SK-N-SH (cell line): ENCODE results near the gene RAMP2. TPM values are rescaled to one million over a fixed set of nuclear protein-coding genes. Genes with fewer than 3 reads are reported as not detected.

ENCODE experiments used
- CTCF ChIA-PET: fragments of 300-600, 350-600 bp; formaldehyde crosslinking; extraction: SDS; loops from one replicate; lab custom pipeline; 2021; lab: Yijun Ruan, JAX
- POLR2A ChIA-PET: fragments of 350-600 bp; sonication (Branson Sonifier 250); formaldehyde crosslinking; extraction: SDS; loops from one replicate; lab custom pipeline; 2020; ENCODE audit warnings: antibody characterized with exemption, inconsistent platforms; lab: Yijun Ruan, JAX
- DNase-seq: peaks from one replicate; pipeline ENCODE4 v3.0.0; 2012
- H2AFZ ChIP-seq: fragments of 200-600 bp; sonication (generic); 2 replicates; pipeline ENCODE4 v1.8.1; 2016; ENCODE audit warnings: antibody characterized with exemption, mild to moderate bottlenecking, low read depth
- H3F3A ChIP-seq: fragments of 200-600 bp; sonication (generic); replicated peaks from 2 replicates; pipeline ENCODE3; 2016; ENCODE audit warnings: antibody characterized with exemption, mild to moderate bottlenecking; ENCODE audit not compliant: insufficient read depth
- H3K27ac ChIP-seq, 2 experiments: fragments of 200-500 bp in 1 of 2; fragments of 200-600 bp in 1 of 2; sonication (Bioruptor generic) in 1 of 2; sonication (generic), shearing (Covaris generic) in 1 of 2; 2 replicates each; pipeline versions ENCODE4 v1.5.1 to v1.6.1; 2014 to 2016; ENCODE audit warnings: low read depth in 2 of 2, inconsistent platforms in 1 of 2, low read length in 1 of 2, mild to moderate bottlenecking in 1 of 2, mixed read lengths in 1 of 2
- H3K27me3 ChIP-seq: fragments of 200-600 bp; sonication (generic), shearing (Covaris generic); 2 replicates; pipeline ENCODE4 v1.6.1; 2016; ENCODE audit warnings: mixed run types; ENCODE audit not compliant: insufficient read depth
- H3K36me3 ChIP-seq, 2 experiments: fragments of 200-500 bp in 1 of 2; fragments of 200-600 bp in 1 of 2; sonication (Bioruptor generic) in 1 of 2; sonication (generic) in 1 of 2; replicated peaks in 1 of 2; 2 replicates each; pipeline versions ENCODE3 to v1.5.1; 2014 to 2016; ENCODE audit warnings: low read length in 1 of 2, mild to moderate bottlenecking in 1 of 2; ENCODE audit not compliant: insufficient read depth in 2 of 2, control insufficient read depth in 1 of 2
- H3K4me1 ChIP-seq, 2 experiments: fragments of 200-500 bp in 1 of 2; fragments of 200-600 bp in 1 of 2; sonication (Bioruptor generic) in 1 of 2; sonication (generic), shearing (Covaris generic) in 1 of 2; 2 replicates each; pipeline versions ENCODE4 v1.5.1 to v1.6.1; 2014 to 2016; ENCODE audit warnings: low read depth in 1 of 2, low read length in 1 of 2, mixed run types in 1 of 2; ENCODE audit not compliant: insufficient read depth in 2 of 2, control insufficient read depth in 1 of 2
- H3K4me2 ChIP-seq: fragments of 200-600 bp; sonication (generic), shearing (Covaris generic); 2 replicates; pipeline ENCODE4 v1.6.1; 2017; ENCODE audit warnings: mixed run types
- H3K4me3 ChIP-seq, 2 experiments: fragments of 200-500 bp in 1 of 2; fragments of 200-600 bp in 1 of 2; sonication (Bioruptor generic) in 1 of 2; sonication (generic), shearing (Covaris generic) in 1 of 2; 2 replicates each; pipeline versions ENCODE4 v1.5.1 to v1.8.1; 2014 to 2016; ENCODE audit warnings: low read depth in 2 of 2, inconsistent platforms in 1 of 2, low read length in 1 of 2, mild to moderate bottlenecking in 1 of 2, mixed read lengths in 1 of 2, moderate library complexity in 1 of 2
- H3K79me2 ChIP-seq: fragments of 200-600 bp; sonication (generic); 2 replicates; pipeline ENCODE4 v1.8.1; 2017; ENCODE audit warnings: mild to moderate bottlenecking; ENCODE audit not compliant: insufficient read depth
- H3K9ac ChIP-seq: fragments of 200-600 bp; sonication (generic); 2 replicates; pipeline ENCODE4 v1.6.1; 2017; ENCODE audit warnings: mixed run types
- H3K9me2 ChIP-seq: fragments of 200-600 bp; sonication (generic); 2 replicates; pipeline ENCODE4 v1.6.1; 2017; ENCODE audit warnings: mixed run types
- H3K9me3 ChIP-seq: fragments of 200-600 bp; sonication (generic); 2 replicates; pipeline ENCODE4 v1.6.1; 2017; ENCODE audit warnings: mixed run types, mild to moderate bottlenecking, moderate library complexity
- H4K20me1 ChIP-seq: fragments of 200-600 bp; sonication (generic); 2 replicates; pipeline ENCODE4 v1.6.1; 2017; ENCODE audit warnings: mild to moderate bottlenecking, mixed run types; ENCODE audit not compliant: insufficient read depth
- CHD2 ChIP-seq: fragments of 150-350 bp; IDR thresholded peaks from 2 replicates; pipeline ENCODE4 v1.6.1; 2018; ENCODE audit warnings: low read length; ENCODE audit not compliant: partially characterized antibody
- CTCF ChIP-seq: fragments of 200-600 bp; sonication (generic); IDR thresholded peaks from 2 replicates; pipeline ENCODE4 v1.6.1; 2017; ENCODE audit warnings: antibody characterized with exemption, mild to moderate bottlenecking, moderate library complexity
- FOSL2 ChIP-seq: IDR thresholded peaks from 2 replicates; pipeline ENCODE4 v1.4.0; 2012; ENCODE audit warnings: low read depth, mild to moderate bottlenecking, moderate library complexity, borderline replicate concordance
- GABPA ChIP-seq: IDR thresholded peaks from 2 replicates; pipeline ENCODE4 v1.4.0; 2012; ENCODE audit warnings: low read depth, mild to moderate bottlenecking
- GATA2 ChIP-seq: sonication (generic); formaldehyde crosslinking; IDR thresholded peaks from 2 replicates; pipeline ENCODE4 v1.5.0; 2020; ENCODE audit warnings: mild to moderate bottlenecking, missing genetic modification reagents
- MAX ChIP-seq: IDR thresholded peaks from 2 replicates; pipeline ENCODE4 v1.4.0; 2012; ENCODE audit warnings: low read depth
- MXI1 ChIP-seq: IDR thresholded peaks from 2 replicates; pipeline ENCODE4 v1.6.1; 2012; ENCODE audit warnings: mild to moderate bottlenecking, low read depth, low read length, improper control_type of control experiment
- NFIC ChIP-seq: IDR thresholded peaks from 2 replicates; pipeline ENCODE4 v1.4.0; 2012; ENCODE audit warnings: borderline replicate concordance
- POLR2AphosphoS5 ChIP-seq: IDR thresholded peaks from 2 replicates; pipeline ENCODE4 v1.6.1; 2012; ENCODE audit warnings: low read depth, low read length
- RAD21 ChIP-seq: IDR thresholded peaks from 2 replicates; pipeline ENCODE4 v1.6.1; 2012; ENCODE audit warnings: mild to moderate bottlenecking, low read length
- RCOR1 ChIP-seq: fragments of 150-350 bp; IDR thresholded peaks from 2 replicates; pipeline ENCODE4 v1.6.1; 2017; ENCODE audit warnings: antibody characterized with exemption, low read length
- RFX5 ChIP-seq: IDR thresholded peaks from 2 replicates; pipeline ENCODE4 v1.6.1; 2012; ENCODE audit warnings: mild to moderate bottlenecking, improper control_type of control experiment, low read length
- SMC3 ChIP-seq: IDR thresholded peaks from 2 replicates; pipeline ENCODE4 v1.6.1; 2012; ENCODE audit warnings: low read depth, low read length, improper control_type of control experiment
- TAF1 ChIP-seq: IDR thresholded peaks from 2 replicates; pipeline ENCODE4 v1.6.1; 2012; ENCODE audit warnings: low read depth, mild to moderate bottlenecking, low read length, moderate library complexity, borderline replicate concordance
- TEAD4 ChIP-seq: IDR thresholded peaks from 2 replicates; pipeline ENCODE4 v1.4.0; 2012; ENCODE audit warnings: mild to moderate bottlenecking, borderline replicate concordance; ENCODE audit not compliant: insufficient read depth
- YY1 ChIP-seq: IDR thresholded peaks from 2 replicates; pipeline ENCODE4 v1.4.0; 2012; ENCODE audit warnings: low read depth, mild to moderate bottlenecking
- ZBTB33 ChIP-seq: IDR thresholded peaks from 2 replicates; pipeline ENCODE4 v1.4.0; 2012; ENCODE audit warnings: low read depth, borderline replicate concordance
- WGBS: methylation state at CpG from one replicate; pipeline ENCODE4 v1.1.6; 2017; ENCODE audit warnings: low lambda C conversion rate; 5-methylcytosine and 5-hydroxymethylcytosine counted together
- polyA plus RNA-seq, 3 experiments: library from polyadenylated mRNA; depleted of rRNA; stranded (reverse); fragments of >200 nt; gene quantifications; 2 replicates each; pipeline ENCODE4 v1.2.3, GENCODE V29; 2012

RAMP2 gene
- polyA plus RNA-seq, 1 of the 3 experiments (the other 2 are of a cell fraction): 3.0 TPM

GRCh38 chr17:42792545-42792944 lies 31.5 kb downstream of the RAMP2 start:
- H3K4me2 ChIP-seq: no peak overlapping the region
- no peak overlapping the region for H2AFZ ChIP-seq
- CTCF ChIA-PET: interaction anchor here (3.0 kb wide), 1 partner anchor 29 kb away, joined by 7 read pairs; no protein-coding TSS in a partner anchor
- H3K9ac ChIP-seq: no peak overlapping the region
- no peak overlapping the region for H3K27ac ChIP-seq
- POLR2A ChIA-PET: no interaction called here
- peaks cover 10% of the 10 kb centered on the region; the same call in 1 of the 2 replicates for H3K79me2 ChIP-seq
- no peaks in the 10 kb centered on the region for H4K20me1 ChIP-seq
- 72% methylated on average over 5 of the region's 5 CpGs for WGBS
- no peak for DNase-seq
- H3K4me1 ChIP-seq: peaks cover 3 to 6% of the 10 kb centered on the region in 2 experiments; a peak in 1 of 4 replicates
- H3K9me3 ChIP-seq: no peaks in the 10 kb centered on the region
- H3K9me2 ChIP-seq: no peaks in the 10 kb centered on the region
- peaks cover 2 to 12% of the 10 kb centered on the region in 2 experiments for H3K36me3 ChIP-seq
- no peak overlapping the region for H3K4me3 ChIP-seq
- peaks cover 24% of the 10 kb centered on the region for H3F3A ChIP-seq
- no peaks in the 10 kb centered on the region for H3K27me3 ChIP-seq
- TF ChIP-seq CHD2 (no peak), YY1 (no peak), FOSL2 (no peak), RAD21 (no peak)

GRCh38 chr17:42795061-42795460 lies 34.0 kb downstream of the RAMP2 start:
- Histone ChIP-seq H2AFZ (no peak overlapping the region), H3K79me2 (peaks cover 18% of the 10 kb centered on the region; the same call in 1 of the 2 replicates), H4K20me1 (no peaks in the 10 kb centered on the region), H3K36me3 (peaks cover 0 to 2% of the 10 kb centered on the region in 2 experiments), H3F3A (peaks cover 18% of the 10 kb centered on the region), H3K9ac (no peak overlapping the region), H3K4me3 (no peak overlapping the region), H3K27ac (no peak overlapping the region), H3K9me2 (no peaks in the 10 kb centered on the region), H3K9me3 (no peaks in the 10 kb centered on the region), H3K27me3 (no peaks in the 10 kb centered on the region), H3K4me2 (no peak overlapping the region), H3K4me1 (peaks cover 7 to 15% of the 10 kb centered on the region in 2 experiments; a peak in 1 of 4 replicates)
- ChIA-PET CTCF (no interaction called here), POLR2A (no interaction called here)
- TF ChIP-seq TEAD4: no peak
- TF ChIP-seq TAF1: no peak
- no peak for TF ChIP-seq RCOR1
- TF ChIP-seq CTCF: no peak
- no peak for TF ChIP-seq GATA2 (CRISPR knock-in tag)
- TF ChIP-seq POLR2AphosphoS5: no peak
- no peak for TF ChIP-seq MXI1
- WGBS: 82% methylated on average over 4 of the region's 4 CpGs
- DNase-seq: no peak

- WGBS: 90% methylated on average over 10 of the region's 10 CpGs
- H3K4me3 ChIP-seq: no peak overlapping the region
- no peak for DNase-seq
- ChIA-PET CTCF (interaction anchor here (1.3 kb wide), 1 partner anchor 25 kb away, joined by 5 read pairs; no protein-coding TSS in a partner anchor), POLR2A (no interaction called here)
- no peaks in the 10 kb centered on the region for H3K9me2 ChIP-seq
- no peak overlapping the region for H2AFZ ChIP-seq
- no peaks in the 10 kb centered on the region for H3K27me3 ChIP-seq
- no peak overlapping the region for H3K4me2 ChIP-seq
- H3K79me2 ChIP-seq: peaks cover 18% of the 10 kb centered on the region; the same call in 1 of the 2 replicates
- H3F3A ChIP-seq: peaks cover 14% of the 10 kb centered on the region
- H3K4me1 ChIP-seq: peaks cover 7 to 15% of the 10 kb centered on the region in 2 experiments; a peak in 1 of 4 replicates
- H3K9ac ChIP-seq: no peak overlapping the region
- H3K9me3 ChIP-seq: no peaks in the 10 kb centered on the region
- no peaks in the 10 kb centered on the region for H4K20me1 ChIP-seq
- H3K36me3 ChIP-seq: no peaks in the 10 kb centered on the region
- no peak overlapping the region for H3K27ac ChIP-seq
- no peak for TF ChIP-seq YY1
- no peak for TF ChIP-seq SMC3
- TF ChIP-seq MAX: no peak
- no peak for TF ChIP-seq RCOR1
- no peak for TF ChIP-seq GABPA
- no peak for TF ChIP-seq ZBTB33
- no peak for TF ChIP-seq CTCF
- TF ChIP-seq RFX5: no peak
- no peak for TF ChIP-seq NFIC
These were observed 34.4 kb downstream of the RAMP2 start for GRCh38 chr17:42795465-42795864.
